Lower lobe of right lung (tissue), 2 donors: ENCODE data around the gene CDC45. TPM values are rescaled to one million over a fixed set of nuclear protein-coding genes. Genes with fewer than 3 reads are reported as not detected.

Experiments
- ATAC-seq, 2 donors: fragments of 200-7000 bp; cut with Tn5 transposase; one replicate each; pipeline ENCODE4 v1.9.1; 2020 to 2022; ENCODE audit warnings: mild to moderate bottlenecking in 2 of 2, moderate library complexity in 2 of 2
- DNase-seq: peaks from one replicate; pipeline ENCODE4 v3.0.0-alpha.2; 2020
- H3K27ac ChIP-seq: fragments of 200-600 bp; one replicate; pipeline ENCODE4 v1.8.0; 2022
- H3K27me3 ChIP-seq: fragments of 200-600 bp; one replicate; pipeline ENCODE4 v1.8.0; 2022; ENCODE audit warnings: low read depth
- H3K36me3 ChIP-seq: fragments of 200-600 bp; one replicate; pipeline ENCODE4 v1.8.0; 2022; ENCODE audit warnings: mild to moderate bottlenecking
- H3K4me1 ChIP-seq: fragments of 200-600 bp; one replicate; pipeline ENCODE4 v1.8.0; 2022
- H3K4me3 ChIP-seq: fragments of 200-600 bp; one replicate; pipeline ENCODE4 v1.8.0; 2022; ENCODE audit warnings: mild to moderate bottlenecking
- H3K9me3 ChIP-seq: fragments of 200-600 bp; one replicate; pipeline ENCODE4 v1.8.0; 2022
- intact Hi-C: fragments of 100-400 bp; cut with DNase I; formaldehyde crosslinking; loops from one replicate; pipeline ENCODE4 v1.11.0; 2022
- total RNA-seq: library from RNA; stranded (reverse); fragmentation: NEBNext Ultra II Directional; extraction: Animal tissue kit (Norgen Biotek cat#: 25700); gene quantifications from one replicate; pipeline ENCODE4 v1.2.1, GENCODE V29; 2021
- TF ChIP-seq, protein P1 (sequence below): fragments of 200-600 bp; IDR thresholded peaks from one replicate; pipeline ENCODE4 v1.8.0; 2022; ENCODE audit warnings: antibody characterized with exemption, mild to moderate bottlenecking
- donor health status: DM: no; HTN: yes; CAD: no; lungs with severe emphysema.

The CDC45 gene
- total RNA-seq, 1 donor from 2014 or later: 1.4 TPM

DNA sequence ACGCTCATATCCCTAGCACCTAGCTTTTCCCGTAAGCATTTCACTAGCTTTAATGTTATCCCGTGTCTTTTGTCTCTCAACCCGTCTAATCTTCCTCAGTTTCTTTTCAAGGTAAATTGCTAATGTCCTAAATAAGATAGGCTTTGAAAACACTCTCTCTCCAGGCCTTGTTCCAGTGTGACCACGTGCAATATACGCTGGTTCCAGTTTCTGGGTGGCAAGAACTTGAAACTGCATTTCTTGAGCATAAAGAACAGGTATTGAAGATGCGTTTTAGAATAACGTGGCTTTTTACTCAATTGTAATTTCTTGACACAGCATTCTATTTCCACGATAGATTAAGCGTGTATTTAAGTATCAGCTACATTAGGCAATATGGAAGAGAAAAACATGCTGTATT, 1.1 kb downstream of the CDC45 start:
- Histone ChIP-seq H3K4me3 (no peak overlapping the region), H3K36me3 (no peaks in the 10 kb centered on the region), H3K9me3 (no peaks in the 10 kb centered on the region), H3K4me1 (peaks cover 28% of the 10 kb centered on the region), H3K27ac (no peak overlapping the region), H3K27me3 (no peaks in the 10 kb centered on the region)
- intact Hi-C loops: no loop called here
- TF ChIP-seq, protein P1, sequence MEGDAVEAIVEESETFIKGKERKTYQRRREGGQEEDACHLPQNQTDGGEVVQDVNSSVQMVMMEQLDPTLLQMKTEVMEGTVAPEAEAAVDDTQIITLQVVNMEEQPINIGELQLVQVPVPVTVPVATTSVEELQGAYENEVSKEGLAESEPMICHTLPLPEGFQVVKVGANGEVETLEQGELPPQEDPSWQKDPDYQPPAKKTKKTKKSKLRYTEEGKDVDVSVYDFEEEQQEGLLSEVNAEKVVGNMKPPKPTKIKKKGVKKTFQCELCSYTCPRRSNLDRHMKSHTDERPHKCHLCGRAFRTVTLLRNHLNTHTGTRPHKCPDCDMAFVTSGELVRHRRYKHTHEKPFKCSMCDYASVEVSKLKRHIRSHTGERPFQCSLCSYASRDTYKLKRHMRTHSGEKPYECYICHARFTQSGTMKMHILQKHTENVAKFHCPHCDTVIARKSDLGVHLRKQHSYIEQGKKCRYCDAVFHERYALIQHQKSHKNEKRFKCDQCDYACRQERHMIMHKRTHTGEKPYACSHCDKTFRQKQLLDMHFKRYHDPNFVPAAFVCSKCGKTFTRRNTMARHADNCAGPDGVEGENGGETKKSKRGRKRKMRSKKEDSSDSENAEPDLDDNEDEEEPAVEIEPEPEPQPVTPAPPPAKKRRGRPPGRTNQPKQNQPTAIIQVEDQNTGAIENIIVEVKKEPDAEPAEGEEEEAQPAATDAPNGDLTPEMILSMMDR: no peak
- ATAC-seq (no peak), DNase-seq (no peak)

DNA sequence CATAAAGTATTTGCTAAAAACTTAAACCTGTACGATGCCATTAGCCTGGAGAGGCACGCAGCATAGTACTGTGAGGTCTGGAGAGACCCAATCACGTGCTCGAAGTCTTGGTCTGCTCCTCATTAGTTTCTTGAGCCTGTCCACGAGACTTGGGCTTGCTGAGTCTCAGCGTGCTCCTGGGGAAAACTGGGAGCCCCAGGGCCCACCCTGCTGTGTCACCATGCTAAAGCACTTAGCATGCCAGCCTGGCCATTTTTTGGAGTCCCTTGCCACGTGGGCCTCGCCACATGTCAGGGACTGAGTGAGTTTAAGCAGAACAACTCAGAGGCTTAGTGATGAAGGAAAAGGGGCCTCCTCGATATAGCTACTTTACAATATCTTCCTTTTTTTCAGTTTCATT, 2.6 kb downstream of the CDC45 start:
- Histone ChIP-seq H3K4me1 (peaks cover 14% of the 10 kb centered on the region), H3K27me3 (no peaks in the 10 kb centered on the region), H3K36me3 (no peaks in the 10 kb centered on the region), H3K4me3 (no peak overlapping the region), H3K9me3 (no peaks in the 10 kb centered on the region), H3K27ac (no peak overlapping the region)
- DNase-seq: no peak
- intact Hi-C loops: no loop called here
- TF ChIP-seq, protein P1: no peak
- no peak for ATAC-seq

DNA sequence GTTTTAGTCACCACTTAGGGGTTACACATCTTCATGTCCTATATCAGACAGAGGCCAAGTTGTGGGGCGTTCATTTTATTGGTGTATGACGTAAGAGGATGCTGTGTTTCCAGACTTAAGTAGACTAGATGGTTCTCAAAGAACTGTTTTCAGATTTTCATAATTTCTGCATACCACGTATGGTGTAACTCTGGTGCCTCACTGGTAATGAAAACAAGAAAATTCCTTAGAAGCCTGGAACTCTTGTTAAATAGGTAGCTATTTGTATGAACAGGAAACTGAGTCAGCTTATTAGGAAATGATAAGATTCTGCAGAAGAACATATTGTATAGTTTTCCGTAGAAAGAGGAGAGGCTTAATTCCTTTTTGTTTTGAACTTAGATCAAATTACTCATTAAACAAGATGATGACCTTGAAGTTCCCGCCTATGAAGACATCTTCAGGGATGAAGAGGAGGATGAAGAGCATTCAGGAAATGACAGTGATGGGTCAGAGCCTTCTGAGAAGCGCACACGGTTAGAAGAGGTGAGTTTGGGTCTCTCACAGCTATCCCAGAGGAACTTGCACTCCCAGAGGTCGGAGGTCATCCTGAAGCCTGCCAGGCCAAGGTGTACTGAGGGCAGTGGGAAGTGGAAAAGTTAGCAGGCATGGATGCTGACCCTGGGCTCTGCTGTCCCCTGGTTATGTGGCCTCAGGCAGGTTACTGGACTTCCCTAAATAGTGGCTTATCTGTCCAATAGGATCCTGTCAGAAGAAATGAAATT, 3.9 kb downstream of the CDC45 start:
- intact Hi-C loops: no loop called here
- TF ChIP-seq, protein P1: no peak

DNA sequence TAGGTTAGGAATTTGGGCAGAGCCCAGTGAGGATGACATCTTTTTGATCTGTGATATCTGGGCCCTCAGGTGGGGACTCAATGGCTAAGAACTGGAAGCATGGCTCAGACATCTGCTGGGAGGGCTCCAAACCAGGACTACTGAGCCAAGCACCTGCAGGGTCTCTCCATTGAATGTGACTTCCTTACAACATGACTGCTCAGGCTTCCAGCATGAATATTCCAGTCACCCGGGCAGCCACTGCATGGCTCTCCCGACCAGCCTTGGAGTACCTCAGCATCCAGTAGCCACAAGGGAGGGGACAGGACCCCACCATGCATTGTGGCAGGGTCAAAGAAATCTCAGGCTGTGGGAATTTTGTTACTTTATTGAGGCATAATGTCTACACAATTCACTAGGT, 8.6 kb downstream of the CDC45 start:
- Histone ChIP-seq H3K4me1 (no peaks in the 10 kb centered on the region), H3K27ac (no peak overlapping the region), H3K9me3 (no peaks in the 10 kb centered on the region), H3K27me3 (no peaks in the 10 kb centered on the region), H3K4me3 (no peak overlapping the region), H3K36me3 (no peaks in the 10 kb centered on the region)
- ATAC-seq (no peak), DNase-seq (no peak)
- intact Hi-C loops: no loop called here
- TF ChIP-seq, protein P1: no peak

More for the DNA sequence above, 3.9 kb downstream of the CDC45 start:
- ATAC-seq (no peak), DNase-seq (no peak)
- Histone ChIP-seq H3K27me3 (no peaks in the 10 kb centered on the region), H3K4me1 (peaks cover 5% of the 10 kb centered on the region), H3K27ac (no peak overlapping the region), H3K9me3 (no peaks in the 10 kb centered on the region), H3K4me3 (no peak overlapping the region), H3K36me3 (no peaks in the 10 kb centered on the region)

DNA sequence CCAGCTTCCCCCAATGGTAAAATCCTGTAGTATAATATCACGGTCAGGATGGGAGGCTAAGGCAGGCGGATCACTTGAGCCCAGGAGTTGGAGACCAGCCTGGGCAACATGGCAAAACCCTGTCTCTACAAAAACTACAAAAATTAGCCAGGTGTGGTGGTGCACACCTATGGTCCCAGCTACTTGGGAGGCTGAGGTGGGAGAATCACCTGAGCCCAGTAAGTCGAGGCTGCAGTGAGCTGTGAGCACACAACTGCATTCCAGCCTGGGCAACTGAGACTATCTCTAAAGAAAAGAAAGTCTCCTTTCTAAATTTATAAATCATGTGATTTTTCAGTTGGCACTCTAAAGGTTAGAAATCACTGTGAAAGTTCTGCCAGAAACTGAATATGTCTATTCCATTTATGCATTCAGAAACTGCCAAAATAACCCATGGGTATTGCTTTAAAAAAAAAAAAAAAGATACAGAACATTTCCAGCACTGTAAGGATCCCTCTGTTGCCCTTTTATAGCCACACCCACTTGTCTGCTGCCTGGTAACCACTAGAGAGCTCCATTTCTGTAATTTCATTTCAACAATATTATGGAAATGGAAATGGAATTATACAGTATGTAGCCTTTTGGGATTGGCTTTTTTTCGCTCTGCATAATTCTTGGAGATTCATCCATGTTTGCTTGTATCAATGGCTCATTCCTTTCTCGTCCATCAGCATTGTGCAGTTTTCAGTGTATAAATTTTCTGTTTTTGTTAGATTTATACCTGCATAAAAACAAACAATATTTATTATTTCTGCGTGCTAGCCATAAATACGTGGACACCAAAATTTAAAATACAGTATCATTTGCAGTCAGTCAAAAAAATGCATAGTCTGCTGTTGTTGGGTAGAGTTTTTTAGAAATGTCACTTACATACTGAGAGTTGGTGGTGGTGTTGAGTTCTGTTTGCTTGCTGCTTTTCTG, 9.4 kb downstream of the CDC45 start:
- Histone ChIP-seq H3K27ac (no peak overlapping the region), H3K36me3 (no peaks in the 10 kb centered on the region), H3K4me3 (no peak overlapping the region), H3K9me3 (no peaks in the 10 kb centered on the region), H3K4me1 (no peaks in the 10 kb centered on the region), H3K27me3 (no peaks in the 10 kb centered on the region)
- no peak for DNase-seq
- TF ChIP-seq, protein P1: no peak
- intact Hi-C loops: no loop called here
- ATAC-seq: no peak
